ENCODE measurements around the gene U2AF2. TPM values are rescaled to one million over a fixed set of nuclear protein-coding genes. Genes with fewer than 3 reads are reported as not detected.

The U2AF2 gene
- total and polyA plus RNA-seq, 9 of the 15 experiments (the other 6 are each of a cell fraction or from before 2014, with no cell fraction given), result 3.0 to 331 (median 157) TPM

- TF ChIP-seq ATF1 (CRISPR knock-in tag; IDR thresholded peaks at IDR 0.05) (no peak), ATF1 (tag; IDR thresholded peaks at IDR 0.05) (peak; percentile 83), E2F1 (CRISPR knock-in tag; IDR thresholded peaks at IDR 0.05) (0 out of 2 replicates have a peak, but pooled peaks have one; percentile 69), SIX5 (IDR thresholded peaks at IDR 0.05; ENCODE audit: borderline replicate concordance in 1 of 2, insufficient read depth in 1 of 2, low read depth in 1 of 2, low read length in 2 of 2) (no peak; a peak in 1 of 4 replicates), ZNF644 (tag; IDR thresholded peaks at IDR 0.05; ENCODE audit: low read depth) (no peak), ZFP36 (IDR thresholded peaks at IDR 0.05; ENCODE audit: low read depth, low read length, partially characterized antibody) (no peak), ZNF707 (CRISPR knock-in tag; conservative IDR thresholded peaks at IDR 0.05) (no peak), TFE3 (CRISPR knock-in tag; IDR thresholded peaks at IDR 0.05) (no peak), TCF7L2 (IDR thresholded peaks at IDR 0.05; ENCODE audit: low read depth, low read length) (no peak), SRSF7 (optimal IDR thresholded peaks at IDR 0.05; ENCODE audit: low read depth, low read length) (no peak), DACH1 (IDR thresholded peaks at IDR 0.05; ENCODE audit: partially characterized antibody) (peak; percentile 40), SNAPC5 (CRISPR knock-in tag; IDR thresholded peaks at IDR 0.05) (no peak), PYGO2 (tag; IDR thresholded peaks at IDR 0.05) (no peak), PREB (CRISPR knock-in tag; IDR thresholded peaks at IDR 0.05) (no peak), MTF1 (CRISPR knock-in tag; IDR thresholded peaks at IDR 0.05; ENCODE audit: borderline replicate concordance) (no peak), TEAD4 (IDR thresholded peaks at IDR 0.05; ENCODE audit: low read length) (0 out of 2 replicates have a peak, but pooled peaks have one; percentile 40), TEAD4 (CRISPR knock-in tag; IDR thresholded peaks at IDR 0.05; ENCODE audit: borderline replicate concordance) (no peak), CGGBP1 (CRISPR knock-in tag; IDR thresholded peaks at IDR 0.05) (no peak), NCOA2 (IDR thresholded peaks at IDR 0.05; ENCODE audit: partially characterized antibody in 2 of 2) (no peak), E4F1 (CRISPR knock-in tag; IDR thresholded peaks at IDR 0.05; ENCODE audit: borderline replicate concordance) (no peak; the same call in 1 of the 2 replicates), SPI1 (IDR thresholded peaks at IDR 0.05; ENCODE audit: borderline replicate concordance, low read depth, low read length) (no peak)
Observed at GRCh38 chr19:55653651-55654322, 1.0 kb upstream of the U2AF2 start (continued).

All from K562 (cell line).